Measurements from ENCODE around the gene OSBPL1A. TPM values are rescaled to one million over a fixed set of nuclear protein-coding genes. Genes with fewer than 3 reads are reported as not detected.

OSBPL1A gene
- total and polyA plus RNA-seq, 2 of the 8 experiments (the other 6 are each of a cell fraction or from before 2014, with no cell fraction given) = 53.2 to 74.9 TPM

GRCh38 chr18:24321071-24321470 lies 76.6 kb downstream of the OSBPL1A start:
- FAIRE-seq (no peak), DNase-seq (ENCODE audit: low read depth in 1 of 2, low spot score in 2 of 2) (no peak)
- Histone ChIP-seq H4K20me1 (replicated peaks in 1 of 2; ENCODE audit: control insufficient read depth in 1 of 2, insufficient read depth in 2 of 2, low read length in 2 of 2) (no peaks in the 10 kb centered on the region), H3K14ac (ENCODE audit: insufficient read length) (no peak overlapping the region), H3K4ac (replicated peaks; ENCODE audit: insufficient read length, low read depth, low read length) (no peak overlapping the region), H4K8ac (ENCODE audit: extremely low read depth, insufficient read depth, low read length) (no peak overlapping the region), H2BK120ac (replicated peaks; ENCODE audit: low read depth, low read length) (no peak overlapping the region), H2BK15ac (ENCODE audit: low read length) (no peak overlapping the region), H3K4me3 (ENCODE audit: extremely low read depth in 1 of 4, insufficient read depth in 2 of 4, low read depth in 3 of 4, low read length in 4 of 4) (no peak overlapping the region), H3K79me1 (ENCODE audit: low read depth, low read length) (no peaks in the 10 kb centered on the region), H2BK20ac (ENCODE audit: low read length) (no peak overlapping the region), H2BK12ac (ENCODE audit: low read depth, low read length) (no peak overlapping the region), H2AK5ac (ENCODE audit: low read depth, low read length) (no peak overlapping the region), H4K5ac (ENCODE audit: insufficient read length, low read depth, low read length) (no peak overlapping the region), H3K9ac (replicated peaks in 1 of 4; ENCODE audit: extremely low read depth in 1 of 4, low read depth in 3 of 4, low read length in 3 of 4) (no peak overlapping the region), H3K23ac (ENCODE audit: insufficient read length) (no peak overlapping the region), H2AFZ (ENCODE audit: low read length) (no peak overlapping the region), H3K56ac (replicated peaks; ENCODE audit: insufficient read length, low read depth, low read length) (no peak overlapping the region), H3K36me3 (ENCODE audit: control insufficient read depth in 2 of 4, insufficient read depth in 4 of 4, low read length in 3 of 4) (peaks cover 0 to 4% (median 0%) of the 10 kb centered on the region in 4 experiments; a peak in 1 of 8 replicates), H3K27me3 (replicated peaks in 1 of 4; ENCODE audit: control insufficient read depth in 3 of 4, extremely low read depth in 1 of 4, insufficient read depth in 3 of 4, low read length in 3 of 4) (no peaks in the 10 kb centered on the region), H3K79me2 (ENCODE audit: control insufficient read depth in 1 of 2, insufficient read depth in 2 of 2, low read length in 2 of 2) (no peaks in the 10 kb centered on the region), H3K23me2 (ENCODE audit: low read depth, low read length) (no peaks in the 10 kb centered on the region), H2BK5ac (ENCODE audit: low read depth, low read length) (no peak overlapping the region), H3K4me2 (ENCODE audit: insufficient read depth in 1 of 2, low read depth in 2 of 2, low read length in 2 of 2) (no peak overlapping the region), H4K91ac (replicated peaks; ENCODE audit: insufficient read length, low read length) (no peak overlapping the region), H3K27ac (ENCODE audit: low read depth, low read length) (no peak overlapping the region), H3K18ac (ENCODE audit: extremely low read depth, low read length) (no peak overlapping the region), H3K4me1 (replicated peaks in 1 of 4; ENCODE audit: control insufficient read depth in 3 of 4, insufficient read depth in 4 of 4, low read length in 3 of 4) (no peaks in the 10 kb centered on the region), H3K9me3 (ENCODE audit: insufficient read depth in 2 of 2, low read depth in 1 of 2, low read length in 1 of 2) (no peaks in the 10 kb centered on the region)
- ChIA-PET CTCF (ENCODE audit: partially characterized antibody) (interaction anchor here (1.3 kb wide), 2 partner anchors 16 to 149 kb away, joined by 3 read pairs; no protein-coding TSS in a partner anchor), POLR2A (ENCODE audit: partially characterized antibody) (interaction anchor here (0.7 kb wide), 1 partner anchor 10 kb away, joined by 3 read pairs; no protein-coding TSS in a partner anchor)
- WGBS, 2 experiments (ENCODE audit: extremely low coverage in 1 of 2, insufficient coverage in 1 of 2, insufficient read length in 1 of 2, insufficient replicate concordance in 2 of 2, low coverage in 1 of 2, low lambda C conversion rate in 2 of 2, missing lambda C conversion rate in 1 of 2) = 80% methylated on average over 1 of the region's 1 CpG; no CpG with 5 or more reads in 1 of the 2 experiments
- TF ChIP-seq NRF1 (IDR thresholded peaks at IDR 0.05; ENCODE audit: low read depth, low read length) (no peak), BACH1 (IDR thresholded peaks at IDR 0.05; ENCODE audit: low read length) (no peak), TBP (IDR thresholded peaks at IDR 0.05; ENCODE audit: low read depth, low read length) (no peak), JUN (IDR thresholded peaks at IDR 0.05; ENCODE audit: low read depth, low read length) (no peak), CHD1 (IDR thresholded peaks at IDR 0.05; ENCODE audit: low read depth, low read length) (no peak), POLR2A (IDR thresholded peaks at IDR 0.05; ENCODE audit: control extremely low read depth in 1 of 2, low read depth in 2 of 2, low read length in 2 of 2) (no peak), SIX5 (IDR thresholded peaks at IDR 0.05; ENCODE audit: low read depth, low read length) (no peak), CBX8 (IDR thresholded peaks at IDR 0.05; ENCODE audit: borderline replicate concordance, low read depth, low read length) (no peak), RFX5 (IDR thresholded peaks at IDR 0.05; ENCODE audit: borderline replicate concordance, low read depth, low read length) (no peak), ATF2 (IDR thresholded peaks at IDR 0.05; ENCODE audit: low read length) (no peak), TEAD4 (IDR thresholded peaks at IDR 0.05; ENCODE audit: low read depth, low read length) (no peak), CBX5 (IDR thresholded peaks at IDR 0.05; ENCODE audit: low read depth, low read length) (no peak), BCL11A (IDR thresholded peaks at IDR 0.05; ENCODE audit: low read depth in 2 of 2, low read length in 2 of 2) (no peak), TAF7 (optimal IDR thresholded peaks at IDR 0.05; ENCODE audit: borderline replicate concordance, low read depth, low read length) (no peak)
